Hematopoietic multipotent progenitor cell treated with erythropoietin and hydrocortisone succinate and interleukin-3 and kit ligand, for 4 days (in vitro differentiated cells): ENCODE results near the gene EPB41L3.
A peak's percentile ranks its signal among the peaks of the same experiment; 100 is the strongest.

ENCODE experiments used
- DNase-seq: peaks from one replicate; pipeline ENCODE4 v3.0.0-alpha.2; 2015

EPB41L3 gene

GRCh38 chr18:5449858-5450509 is 93.8 kb downstream of the EPB41L3 start:
- DNase-seq, result no peak

- DNase-seq, result peak; percentile 14
Measured at GRCh38 chr18:5447442-5447841, 96.4 kb downstream of the EPB41L3 start.

GRCh38 chr18:5444847-5445246 is 99.0 kb downstream of the EPB41L3 start:
- no peak for DNase-seq

GRCh38 chr18:5444269-5444668 is 99.5 kb downstream of the EPB41L3 start:
- no peak for DNase-seq

- peak; percentile 65 for DNase-seq
Measured at GRCh38 chr18:5439986-5440696, 103.7 kb downstream of the EPB41L3 start.

- no peak for DNase-seq
Measured at GRCh38 chr18:5434425-5434824, 109.4 kb downstream of the EPB41L3 start.

- no peak for DNase-seq
Measured at GRCh38 chr18:5431836-5432575, 111.8 kb downstream of the EPB41L3 start.

- DNase-seq, result no peak
Measured at GRCh38 chr18:5430131-5430530, 113.7 kb downstream of the EPB41L3 start.

- DNase-seq, result no peak
Measured at GRCh38 chr18:5429681-5430080, 114.1 kb downstream of the EPB41L3 start.

GRCh38 chr18:5425721-5426120 is 118.1 kb downstream of the EPB41L3 start:
- DNase-seq, result no peak

GRCh38 chr18:5424903-5425664 is 118.7 kb downstream of the EPB41L3 start:
- peak; percentile 75 for DNase-seq

GRCh38 chr18:5422626-5423025 is 121.2 kb downstream of the EPB41L3 start:
- no peak for DNase-seq

GRCh38 chr18:5421981-5422380 is 121.8 kb downstream of the EPB41L3 start:
- DNase-seq, result no peak

- no peak for DNase-seq
Measured at GRCh38 chr18:5420906-5421305, 122.9 kb downstream of the EPB41L3 start.

- no peak for DNase-seq
Measured at GRCh38 chr18:5419601-5420000, 124.2 kb downstream of the EPB41L3 start.

- DNase-seq, result peak; percentile 5
Measured at GRCh38 chr18:5419030-5419429, 124.8 kb downstream of the EPB41L3 start.

GRCh38 chr18:5417342-5417741 is 126.5 kb downstream of the EPB41L3 start:
- peak; percentile 57 for DNase-seq

GRCh38 chr18:5416112-5416511 is 127.7 kb downstream of the EPB41L3 start:
- no peak for DNase-seq

GRCh38 chr18:5415665-5416064 is 128.1 kb downstream of the EPB41L3 start:
- DNase-seq, result no peak

GRCh38 chr18:5415031-5415430 is 128.8 kb downstream of the EPB41L3 start:
- DNase-seq, result no peak

GRCh38 chr18:5414546-5414945 is 129.3 kb downstream of the EPB41L3 start:
- no peak for DNase-seq

GRCh38 chr18:5413447-5413846 is 130.3 kb downstream of the EPB41L3 start:
- DNase-seq, result no peak

GRCh38 chr18:5410582-5410981 is 133.2 kb downstream of the EPB41L3 start:
- no peak for DNase-seq
